GM12801 (cell line): Measurements from ENCODE around the gene THTPA.

Experiments
- TF ChIP-seq, protein P1 (sequence below): IDR thresholded peaks from one replicate; pipeline ENCODE4 v1.5.1; 2011; ENCODE audit warnings: control low read depth; ENCODE audit not compliant: insufficient read length; ENCODE audit errors: extremely low read depth

The THTPA gene

DNA sequence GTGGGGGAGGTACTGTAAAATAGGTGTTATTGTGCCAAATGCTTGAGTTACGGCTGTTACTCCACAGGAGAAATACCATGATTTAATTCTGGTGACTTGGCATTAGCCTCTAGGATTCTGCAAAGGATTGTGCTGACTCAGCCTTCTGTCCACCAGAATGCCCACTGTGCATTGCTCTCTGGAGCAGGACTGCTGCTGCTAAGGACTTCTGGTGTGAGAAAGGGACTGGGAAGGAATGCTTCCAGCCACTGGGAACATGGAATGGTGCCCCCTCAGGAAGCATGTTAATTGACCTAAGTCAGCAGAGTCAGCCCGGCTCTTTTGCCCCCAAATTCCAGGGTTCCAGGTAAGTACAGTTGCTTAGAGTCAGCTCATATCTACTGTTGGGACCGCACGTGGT lies 37.4 kb upstream of the THTPA start:
- TF ChIP-seq, protein P1, sequence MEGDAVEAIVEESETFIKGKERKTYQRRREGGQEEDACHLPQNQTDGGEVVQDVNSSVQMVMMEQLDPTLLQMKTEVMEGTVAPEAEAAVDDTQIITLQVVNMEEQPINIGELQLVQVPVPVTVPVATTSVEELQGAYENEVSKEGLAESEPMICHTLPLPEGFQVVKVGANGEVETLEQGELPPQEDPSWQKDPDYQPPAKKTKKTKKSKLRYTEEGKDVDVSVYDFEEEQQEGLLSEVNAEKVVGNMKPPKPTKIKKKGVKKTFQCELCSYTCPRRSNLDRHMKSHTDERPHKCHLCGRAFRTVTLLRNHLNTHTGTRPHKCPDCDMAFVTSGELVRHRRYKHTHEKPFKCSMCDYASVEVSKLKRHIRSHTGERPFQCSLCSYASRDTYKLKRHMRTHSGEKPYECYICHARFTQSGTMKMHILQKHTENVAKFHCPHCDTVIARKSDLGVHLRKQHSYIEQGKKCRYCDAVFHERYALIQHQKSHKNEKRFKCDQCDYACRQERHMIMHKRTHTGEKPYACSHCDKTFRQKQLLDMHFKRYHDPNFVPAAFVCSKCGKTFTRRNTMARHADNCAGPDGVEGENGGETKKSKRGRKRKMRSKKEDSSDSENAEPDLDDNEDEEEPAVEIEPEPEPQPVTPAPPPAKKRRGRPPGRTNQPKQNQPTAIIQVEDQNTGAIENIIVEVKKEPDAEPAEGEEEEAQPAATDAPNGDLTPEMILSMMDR = no peak

DNA sequence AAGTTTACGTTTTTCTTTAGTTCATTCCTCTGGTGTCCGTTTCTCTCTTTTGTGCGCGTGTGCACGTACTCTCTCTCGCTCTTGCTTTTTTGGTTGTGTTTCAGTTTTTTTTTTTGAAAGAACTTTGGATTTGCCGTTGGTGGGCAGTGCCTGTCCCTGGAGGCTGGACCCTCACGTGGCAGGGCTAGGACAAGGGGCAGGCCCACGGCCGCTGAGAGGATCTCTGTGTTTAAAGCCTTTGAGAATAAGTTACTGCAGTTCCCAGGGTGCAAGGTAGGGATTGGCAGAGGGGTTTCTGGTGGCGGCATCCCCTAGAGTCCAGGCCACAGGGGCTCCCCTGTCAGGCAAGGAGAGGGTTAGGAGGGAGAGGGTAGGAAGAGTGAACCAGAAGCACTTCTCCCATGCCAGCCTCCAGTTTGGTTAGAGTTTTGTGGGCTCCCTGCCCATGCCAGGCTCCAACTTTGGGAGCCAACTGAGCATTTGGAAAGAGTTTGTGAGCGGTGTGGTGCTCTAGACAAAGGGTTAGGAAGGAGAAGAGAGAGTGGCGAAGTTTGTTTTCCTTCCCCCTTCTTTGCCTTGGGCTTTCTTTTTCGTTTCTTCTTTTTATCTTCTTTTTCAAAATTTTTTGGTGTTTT lies 35.1 kb upstream of the THTPA start:
- TF ChIP-seq, protein P1 = no peak

DNA sequence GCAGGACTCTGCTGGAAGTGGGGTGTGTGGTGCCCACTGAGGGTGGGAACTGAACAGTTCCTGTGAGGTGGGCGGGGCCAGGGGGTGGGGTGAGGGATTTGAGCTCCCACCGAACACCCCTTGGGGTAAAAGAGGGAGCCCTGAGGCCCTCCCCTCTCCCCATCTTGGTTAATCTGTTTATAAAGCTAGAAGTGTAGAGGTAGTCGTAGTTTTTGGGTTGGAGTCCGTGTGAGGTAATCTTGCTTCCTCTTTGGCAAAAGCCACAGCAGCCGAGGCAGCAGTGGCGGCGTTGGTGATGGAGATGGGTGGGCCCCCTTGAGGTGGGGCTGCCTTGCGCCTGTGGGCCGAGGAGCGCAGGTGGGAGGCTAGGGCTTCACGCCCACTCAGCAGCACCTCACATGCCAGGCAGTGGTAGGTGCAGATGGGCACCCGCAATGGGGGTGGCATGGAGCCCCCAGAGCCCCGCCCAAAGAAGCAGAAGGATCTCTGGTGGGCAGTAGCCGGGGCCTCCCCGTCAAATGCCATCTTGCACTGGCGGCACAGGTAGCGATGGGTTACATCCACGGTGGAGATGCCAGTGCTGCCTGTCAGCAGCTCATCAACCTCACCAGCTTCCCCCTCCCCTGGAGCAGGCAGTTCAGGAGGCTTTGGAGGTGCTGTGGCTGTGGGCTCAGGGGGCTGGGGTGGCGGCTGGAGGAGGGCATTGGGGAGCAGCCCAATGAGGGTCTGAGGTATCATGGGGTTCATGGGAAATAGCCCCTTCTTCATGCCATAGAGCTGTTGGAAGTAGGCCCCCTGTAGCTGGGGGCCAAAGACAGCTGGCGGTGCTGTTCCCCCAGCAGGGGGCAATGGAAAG lies 34.1 kb upstream of the THTPA start:
- TF ChIP-seq, protein P1 = no peak

DNA sequence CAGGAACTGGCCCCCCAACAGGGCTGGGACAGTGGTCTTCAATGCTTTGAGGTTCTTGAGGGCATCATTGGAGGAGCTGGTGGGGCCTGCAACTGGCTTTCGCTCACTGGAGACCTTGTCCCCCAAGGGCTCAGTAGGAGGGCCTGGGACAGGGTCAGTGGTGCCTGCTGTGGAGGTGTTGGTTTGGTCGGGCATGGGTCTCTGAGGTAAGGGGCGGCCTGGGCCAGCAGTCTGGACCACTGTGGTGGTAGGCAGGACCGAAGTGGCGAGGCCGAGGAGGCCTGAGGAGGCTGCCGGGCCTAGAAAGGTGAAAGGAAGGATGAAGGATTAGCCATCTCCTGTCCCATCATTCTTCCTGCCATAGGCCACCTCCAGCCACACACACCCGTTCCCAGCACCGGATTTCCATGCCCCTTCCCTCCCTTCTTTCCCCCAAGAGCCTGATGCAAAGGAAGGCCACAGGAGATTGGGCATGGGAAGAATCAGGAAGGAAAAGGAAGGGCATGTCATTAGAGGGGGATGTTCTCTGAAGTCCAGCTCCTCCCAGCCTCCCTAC lies 33.4 kb upstream of the THTPA start:
- TF ChIP-seq, protein P1 = no peak

DNA sequence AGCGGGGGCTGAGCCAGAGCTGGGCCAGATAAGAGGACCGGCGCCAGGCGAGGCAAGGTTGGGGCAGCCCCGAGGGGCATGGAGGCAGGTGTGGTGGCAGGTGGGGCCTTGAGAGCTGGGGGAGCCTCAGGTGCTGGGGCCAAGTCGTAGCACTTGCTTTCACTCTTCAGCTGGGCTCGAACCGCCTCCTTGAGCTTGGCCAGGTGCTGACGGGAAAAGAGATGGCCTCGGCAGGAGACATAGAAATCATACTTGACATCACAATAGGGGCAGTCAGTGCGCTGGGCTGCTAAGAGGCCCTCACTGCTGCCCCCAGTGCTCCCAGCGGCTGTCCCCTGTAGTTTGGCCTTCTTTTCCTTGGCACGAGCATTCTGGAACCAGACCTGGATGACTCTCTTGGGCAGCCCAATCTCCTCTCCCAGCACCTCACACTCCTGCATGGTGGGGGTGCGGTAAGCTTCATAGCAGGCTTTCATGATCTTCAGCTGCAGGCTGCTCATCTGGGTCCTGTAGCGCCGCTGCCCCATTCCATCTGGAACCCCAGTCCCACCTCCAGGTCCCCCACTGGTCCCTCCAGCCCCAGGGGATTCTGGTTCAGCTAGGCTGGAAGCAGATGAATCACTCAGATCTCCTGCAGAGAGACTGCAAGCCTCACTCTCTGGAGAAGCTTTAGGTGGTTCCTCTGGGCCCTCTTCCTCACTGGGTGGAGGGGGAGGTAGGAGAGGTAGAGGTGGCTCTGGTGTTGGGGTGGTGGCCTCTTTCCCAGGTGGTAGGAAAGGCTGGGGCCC lies 32.6 kb upstream of the THTPA start:
- TF ChIP-seq, protein P1 = no peak

DNA sequence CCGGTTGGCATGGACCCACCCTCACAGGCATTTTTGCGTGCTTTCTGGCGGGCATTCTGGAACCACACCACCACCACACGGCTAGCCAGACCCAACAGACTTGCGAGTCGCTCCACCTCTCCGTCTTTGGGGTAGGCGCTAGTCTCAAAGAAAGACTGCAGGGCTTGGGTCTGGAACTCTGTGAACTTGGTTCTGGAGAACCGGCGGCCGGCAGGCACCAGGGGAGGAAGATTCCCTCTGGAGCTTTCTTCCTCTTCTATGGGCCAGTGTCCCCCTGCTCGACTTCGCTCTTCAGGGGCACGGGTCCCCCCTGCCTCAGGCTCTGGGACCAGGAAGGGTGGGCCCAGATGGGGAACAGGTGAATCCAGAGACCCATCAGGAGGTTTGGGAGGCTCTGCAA lies 31.1 kb upstream of the THTPA start:
- TF ChIP-seq, protein P1 = no peak

DNA sequence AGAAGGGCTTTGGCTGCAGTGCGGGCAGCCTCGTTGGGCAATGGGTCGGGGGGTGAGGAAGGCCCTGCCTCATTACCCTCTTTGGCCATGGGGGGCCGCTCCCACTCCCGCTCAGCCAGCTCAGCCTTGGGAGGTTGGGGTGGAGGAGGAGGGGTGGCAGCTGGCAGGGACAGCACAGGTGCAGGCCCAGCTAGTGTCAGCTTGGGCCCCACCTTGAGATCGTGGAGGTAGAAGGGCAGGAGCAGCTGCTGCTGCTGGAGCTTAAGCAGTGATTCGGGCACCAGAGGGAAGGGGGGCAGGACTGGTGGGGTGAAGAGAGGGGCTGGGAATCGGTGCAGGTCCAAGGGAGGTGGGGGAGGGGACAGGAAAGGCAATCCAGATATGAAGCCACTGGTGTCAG lies 30.5 kb upstream of the THTPA start:
- TF ChIP-seq, protein P1 = no peak
